Measurements from ENCODE around the gene PRSS21. TPM values are rescaled to one million over a fixed set of nuclear protein-coding genes. Genes with fewer than 3 reads are reported as not detected.

Gene PRSS21
- polyA plus RNA-seq, 3 donors = 0.30 to 0.49 TPM; not detected in 1

DNA sequence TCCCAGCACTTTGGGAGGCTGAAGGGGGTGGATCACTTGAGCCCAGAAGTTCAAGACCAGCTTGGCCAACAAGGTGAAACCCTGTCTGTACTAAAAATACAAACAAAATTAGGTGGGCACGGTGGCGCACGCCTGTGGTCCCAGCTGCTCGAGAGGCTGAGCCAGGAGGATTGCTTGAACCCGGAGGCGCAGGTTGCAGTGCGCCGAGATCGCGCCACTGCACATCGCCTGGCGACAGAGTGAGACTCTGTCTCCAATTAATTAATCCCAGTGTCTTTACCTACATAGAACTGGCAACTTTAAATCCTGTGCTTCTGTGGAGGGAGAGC is 38.4 kb upstream of the PRSS21 start:
- DNase-seq (ENCODE audit: extremely low read depth in 1 of 11, low read depth in 9 of 11, low spot score in 4 of 11) = no peak

GRCh38 chr16:2779151-2779920 is 37.7 kb upstream of the PRSS21 start:
- no peak for DNase-seq (ENCODE audit: extremely low read depth in 1 of 11, low read depth in 9 of 11, low spot score in 4 of 11)

- no peak for DNase-seq (ENCODE audit: extremely low read depth in 1 of 11, low read depth in 9 of 11, low spot score in 4 of 11)
These were observed 36.8 kb upstream of the PRSS21 start for GRCh38 chr16:2779978-2780898.

GRCh38 chr16:2782583-2783351 is 34.3 kb upstream of the PRSS21 start:
- DNase-seq (ENCODE audit: extremely low read depth in 1 of 11, low read depth in 9 of 11, low spot score in 4 of 11) = no peak

DNA sequence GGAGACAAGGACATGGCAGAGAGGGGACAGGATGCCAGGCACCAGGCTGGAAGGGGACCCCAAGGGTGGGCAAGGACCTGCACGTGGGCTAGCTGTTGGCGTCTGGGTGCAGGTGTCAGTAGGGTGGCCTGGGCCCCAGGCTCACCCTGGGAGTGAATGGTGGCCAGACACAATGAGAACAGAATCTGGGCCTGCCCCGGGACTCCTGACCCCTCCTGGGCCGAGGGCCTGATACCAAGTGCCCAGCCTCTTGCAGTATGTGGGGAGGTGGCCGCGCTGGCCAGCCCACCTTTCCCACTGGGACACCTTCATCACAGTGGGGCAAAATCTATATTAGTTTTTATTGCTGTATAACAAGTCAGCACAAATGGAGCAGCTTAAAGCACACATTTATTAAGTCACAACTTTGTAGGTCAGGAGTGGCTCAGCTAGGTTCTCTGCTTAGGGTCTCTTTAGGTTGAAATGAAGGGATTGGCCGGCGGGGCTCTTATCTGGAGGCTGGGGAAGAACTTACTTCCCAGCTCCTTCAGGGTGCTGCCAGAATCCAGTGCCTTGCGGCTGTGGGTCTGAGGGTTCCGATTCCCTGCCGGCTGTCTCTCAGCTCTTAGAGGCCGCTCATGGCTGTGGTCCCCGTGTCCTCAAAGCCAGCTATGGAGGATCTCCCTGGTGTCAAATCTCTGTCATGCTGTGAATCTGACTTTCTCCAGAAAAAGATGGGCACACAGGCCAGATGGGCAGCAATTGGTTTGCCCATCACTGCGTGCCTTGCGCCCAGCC is 33.3 kb upstream of the PRSS21 start:
- DNase-seq (ENCODE audit: extremely low read depth in 1 of 11, low read depth in 9 of 11, low spot score in 4 of 11) = no peak

DNA sequence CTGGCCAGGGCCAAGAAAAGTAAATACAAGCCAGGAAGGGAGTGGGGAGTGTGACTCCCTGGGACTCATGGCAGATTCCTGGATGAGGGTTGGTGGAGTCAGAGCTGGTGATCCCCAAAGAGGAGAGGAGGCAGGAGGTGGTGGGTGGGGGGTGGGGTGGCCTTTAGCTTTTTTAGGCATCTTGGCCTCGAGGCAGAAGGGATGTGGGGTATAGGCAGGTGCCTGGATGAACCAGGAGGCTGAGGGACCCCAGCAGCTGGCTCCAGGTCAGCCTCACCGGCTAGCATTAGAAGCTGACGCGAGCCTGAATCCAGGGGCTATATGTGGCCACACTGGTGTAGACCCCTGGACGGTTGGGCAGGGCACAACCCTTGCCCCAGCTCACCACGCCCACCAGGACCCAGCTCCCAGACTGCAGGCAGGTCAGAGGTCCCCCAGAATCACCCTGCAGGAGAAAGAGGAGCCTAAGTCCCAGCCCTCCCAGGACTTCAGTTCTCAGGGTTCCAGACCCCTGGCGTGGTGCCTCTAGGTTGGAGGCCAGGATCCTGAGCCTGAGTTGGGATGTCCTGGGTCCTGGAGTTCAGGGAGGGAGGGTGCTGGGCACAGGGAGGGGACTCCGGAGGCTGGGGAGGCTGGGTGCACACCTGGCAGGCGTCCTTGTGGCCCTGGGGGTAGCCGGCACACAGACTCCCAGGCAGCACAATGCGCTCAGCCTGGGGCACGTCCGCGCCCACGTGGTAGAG is 32.5 kb upstream of the PRSS21 start:
- no peak for DNase-seq (ENCODE audit: extremely low read depth in 1 of 11, low read depth in 9 of 11, low spot score in 4 of 11)

DNA sequence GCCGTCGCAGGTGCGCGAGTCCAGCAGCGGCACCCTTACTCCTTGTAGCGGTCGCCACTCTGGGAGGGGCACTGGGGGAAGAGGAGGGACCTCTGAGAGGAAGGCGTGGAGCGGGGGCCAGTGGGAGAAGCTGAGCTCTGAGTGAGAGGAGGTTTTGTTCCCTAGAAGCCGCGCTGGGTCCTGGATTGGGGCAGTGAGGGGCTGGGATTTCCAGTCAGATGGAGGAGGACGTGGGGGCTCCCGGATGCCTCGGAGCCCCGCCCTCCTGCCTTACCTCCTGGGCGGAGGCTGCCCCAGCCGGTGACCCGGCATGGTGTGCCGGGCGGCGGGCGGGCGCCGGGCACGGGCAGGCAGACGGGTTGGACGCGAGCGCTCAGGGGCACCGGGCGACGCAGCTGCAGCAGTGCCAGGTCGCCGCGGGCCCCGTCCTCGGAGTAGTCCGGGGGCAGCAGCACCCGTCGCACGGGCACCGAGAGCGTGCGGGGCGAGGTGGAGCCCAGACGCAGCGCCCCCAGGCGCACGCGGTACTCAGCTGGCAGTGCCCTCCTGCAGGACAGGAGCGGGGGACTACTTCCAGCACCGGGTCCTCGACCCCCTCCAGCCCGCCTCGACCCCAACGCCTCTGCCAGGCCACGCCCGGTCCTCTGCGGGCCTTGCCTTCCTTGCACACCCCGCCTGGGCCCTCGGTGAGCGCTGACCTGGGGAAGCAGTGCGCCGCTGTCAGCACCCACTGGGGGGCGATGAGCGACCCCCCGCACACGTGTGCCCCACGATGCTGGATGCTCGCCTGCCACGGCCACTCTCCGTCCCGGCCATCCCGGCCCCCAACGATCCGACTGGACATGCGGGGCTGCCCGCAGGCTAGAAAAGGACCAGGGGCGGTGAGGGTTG is 31.7 kb upstream of the PRSS21 start:
- DNase-seq (ENCODE audit: extremely low read depth in 1 of 11, low read depth in 9 of 11, low spot score in 4 of 11) = no peak

DNA sequence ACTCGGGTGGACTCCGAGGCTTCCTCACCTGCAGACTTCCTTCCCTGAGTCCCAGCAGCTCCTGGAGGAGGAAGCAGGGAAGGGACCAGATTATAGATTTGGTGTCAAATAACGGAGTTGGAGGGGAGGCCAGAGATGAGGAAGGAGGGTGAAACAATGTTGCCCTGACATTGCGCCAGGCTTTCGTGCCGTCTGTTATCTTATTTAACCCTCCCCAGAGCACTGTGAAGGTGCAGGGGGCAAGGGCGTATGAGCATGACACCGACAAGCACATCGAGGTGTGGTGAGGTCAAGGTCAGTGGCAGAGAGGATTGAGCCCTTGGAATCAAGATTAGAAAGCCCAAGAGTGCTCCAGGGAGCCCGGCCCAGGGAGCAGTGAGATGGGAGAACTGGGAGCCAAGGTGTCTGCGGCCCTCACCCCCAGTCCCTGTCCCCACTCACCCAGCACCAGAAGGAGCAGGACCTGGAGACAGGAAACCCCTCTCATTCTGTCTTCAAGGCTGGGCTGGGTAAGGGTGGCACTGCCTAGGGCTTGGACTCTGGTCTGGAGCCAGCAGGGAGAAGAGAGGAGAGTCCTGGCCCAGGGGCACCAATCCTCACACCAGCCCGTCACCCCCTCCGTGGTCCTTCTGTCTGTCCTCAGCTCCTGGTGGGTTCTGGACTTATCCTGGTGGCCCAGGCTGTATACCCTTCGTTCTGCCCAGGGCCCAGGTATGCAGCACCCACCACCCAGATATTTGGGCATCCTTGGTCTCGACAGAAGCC is 30.8 kb upstream of the PRSS21 start:
- no peak for DNase-seq (ENCODE audit: extremely low read depth in 1 of 11, low read depth in 9 of 11, low spot score in 4 of 11)

GRCh38 chr16:2786826-2787151 is 30.2 kb upstream of the PRSS21 start:
- DNase-seq (ENCODE audit: extremely low read depth in 1 of 11, low read depth in 9 of 11, low spot score in 4 of 11) = no peak

DNA sequence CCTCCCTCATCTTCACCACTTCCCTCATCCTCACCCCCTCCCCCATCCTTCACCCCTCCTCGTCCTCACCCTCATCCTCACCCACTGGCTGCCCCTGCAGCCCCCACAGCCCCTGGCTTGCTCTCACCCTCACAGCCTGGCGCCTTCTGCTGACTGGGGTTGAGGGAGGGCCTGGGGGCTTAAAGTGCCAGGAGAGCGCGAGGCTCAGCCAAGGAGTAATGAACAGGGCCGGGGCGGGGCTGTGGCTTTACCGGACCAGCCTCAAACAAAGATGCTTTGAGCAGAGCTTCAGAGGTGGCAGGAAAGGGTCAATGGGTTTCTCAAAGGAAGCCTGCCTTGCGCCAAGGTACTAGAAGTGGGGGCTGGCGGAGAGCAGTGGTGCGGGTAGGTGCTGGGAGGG is 29.6 kb upstream of the PRSS21 start, which contains the start of gene PRSS33:
TSS of gene PRSS33 (minus strand) at position 155 of the 400 bp plus-strand sequence. CDS start 1,013 bp downstream, outside the sequence.
- DNase-seq (ENCODE audit: extremely low read depth in 1 of 11, low read depth in 9 of 11, low spot score in 4 of 11) = no peak

DNA sequence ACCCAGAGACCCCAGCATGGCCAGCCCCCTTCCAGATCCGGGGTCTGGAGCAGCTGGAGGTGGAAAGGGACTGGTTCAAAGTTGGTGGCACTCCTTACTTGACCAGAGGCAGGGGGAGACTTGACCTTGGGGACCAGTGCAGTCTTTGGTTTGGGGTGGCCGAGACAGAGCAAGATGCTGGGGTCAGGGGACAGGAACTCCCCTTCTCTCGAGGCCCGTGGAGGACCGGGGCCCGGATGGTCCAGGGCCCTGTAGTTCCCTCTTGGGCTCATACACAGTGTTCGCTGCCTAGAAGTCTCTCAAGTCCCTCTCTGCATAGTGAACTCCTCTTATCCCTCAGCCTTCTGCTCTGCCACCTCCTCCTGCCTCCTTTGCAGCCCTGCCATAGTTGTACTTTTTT is 29.1 kb upstream of the PRSS21 start:
- DNase-seq (ENCODE audit: extremely low read depth in 1 of 11, low read depth in 9 of 11, low spot score in 4 of 11) = no peak

GRCh38 chr16:2790631-2791030 is 26.4 kb upstream of the PRSS21 start:
- no peak for DNase-seq (ENCODE audit: extremely low read depth in 1 of 11, low read depth in 9 of 11, low spot score in 4 of 11)

DNA sequence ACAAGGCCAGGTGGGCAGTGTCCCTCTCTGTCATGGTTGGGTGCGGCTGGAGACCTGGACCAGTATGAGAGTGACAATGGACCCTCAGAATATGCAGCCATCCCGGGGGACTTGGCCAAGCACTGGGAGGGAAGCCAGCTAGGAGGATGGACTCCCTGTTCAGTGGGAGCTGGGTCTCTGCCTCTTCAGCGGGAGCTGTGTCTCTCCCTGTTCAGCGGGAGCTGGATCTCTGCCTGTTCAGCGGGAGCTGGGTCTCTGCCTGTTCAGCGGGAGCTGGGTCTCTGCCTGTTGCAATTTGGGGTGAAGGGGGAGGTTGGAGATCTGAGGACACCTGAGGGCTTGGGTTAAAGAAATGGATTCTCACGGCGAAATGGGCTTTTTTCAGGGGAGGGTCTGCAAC is 25.9 kb upstream of the PRSS21 start:
- no peak for DNase-seq (ENCODE audit: extremely low read depth in 1 of 11, low read depth in 9 of 11, low spot score in 4 of 11)

GRCh38 chr16:2792940-2793339 is 24.1 kb upstream of the PRSS21 start:
- no peak for DNase-seq (ENCODE audit: extremely low read depth in 1 of 11, low read depth in 9 of 11, low spot score in 4 of 11)

GRCh38 chr16:2795395-2796143 is 21.5 kb upstream of the PRSS21 start:
- no peak for DNase-seq (ENCODE audit: extremely low read depth in 1 of 11, low read depth in 9 of 11, low spot score in 4 of 11)

DNA sequence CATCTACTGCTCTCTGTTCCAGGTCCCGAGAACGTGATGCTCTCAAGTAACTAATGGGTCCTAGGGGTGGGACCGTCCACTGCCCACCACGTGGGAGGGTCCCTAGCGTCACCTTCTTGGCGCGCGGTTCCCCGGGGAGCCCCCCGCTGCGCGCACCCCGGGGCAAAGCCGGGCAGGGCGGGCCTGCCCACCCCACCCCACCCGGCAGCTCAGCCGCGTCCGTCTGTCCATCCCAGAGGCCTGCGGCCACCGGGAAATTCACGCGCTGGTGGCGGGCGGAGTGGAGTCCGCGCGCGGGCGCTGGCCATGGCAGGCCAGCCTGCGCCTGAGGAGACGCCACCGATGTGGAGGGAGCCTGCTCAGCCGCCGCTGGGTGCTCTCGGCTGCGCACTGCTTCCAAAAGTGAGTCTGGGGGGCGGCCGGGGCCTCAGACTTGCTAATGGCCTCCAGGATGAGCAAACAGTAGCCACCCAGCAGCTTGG is 18.3 kb upstream of the PRSS21 start:
- no peak for DNase-seq (ENCODE audit: extremely low read depth in 1 of 11, low read depth in 9 of 11, low spot score in 4 of 11)

Measured in renal cortex interstitium (tissue), 11 donors.